ENCODE results near the gene STX4.

- TF ChIP-seq SMC3 (IDR thresholded peaks at IDR 0.05; ENCODE audit: low read depth, low read length) (no peak), TAF1 (IDR thresholded peaks at IDR 0.05; ENCODE audit: borderline replicate concordance, low read depth, low read length) (no peak), CTCF (IDR thresholded peaks at IDR 0.05) (no peak), ZBTB33 (IDR thresholded peaks at IDR 0.05; ENCODE audit: borderline replicate concordance, low read depth) (no peak), USF2 (IDR thresholded peaks at IDR 0.05; ENCODE audit: borderline replicate concordance, low read depth, low read length) (no peak), YY1 (IDR thresholded peaks at IDR 0.05; ENCODE audit: low read depth) (no peak), ELF1 (IDR thresholded peaks at IDR 0.05) (no peak), RXRA (IDR thresholded peaks at IDR 0.05; ENCODE audit: borderline replicate concordance, low read depth) (no peak), POLR2AphosphoS5 (IDR thresholded peaks at IDR 0.05; ENCODE audit: low read depth, low read length) (no peak; the same call in 1 of the 2 replicates), MAX (IDR thresholded peaks at IDR 0.05; ENCODE audit: low read depth) (no peak)
Measured at GRCh38 chr16:31072540-31073141, 39.3 kb downstream of the STX4 start.
